Gastrocnemius medialis (tissue), 4 donors: ENCODE data around the gene ENAH. TPM values are rescaled to one million over a fixed set of nuclear protein-coding genes. Genes with fewer than 3 reads are reported as not detected.
"Not testable (repeated sequence)": the region's sequence is repeated elsewhere in the genome, so short reads cannot be mapped to it uniquely, and the experiment has no call there.

ENCODE experiments used
- ATAC-seq, 2 donors: fragments of 150-250 bp; one replicate each; pipeline ENCODE4 v1.9.1; 2016
- DNase-seq, 2 donors: peaks; one replicate each; pipeline ENCODE4 v3.0.0-alpha.2; 2019
- H3K27ac ChIP-seq, 4 donors: fragments of 200-600 bp; sonication (generic); 1 replicate in 1 of 4; 2 replicates in 3 of 4; pipeline ENCODE4 v1.5.1; 2016 to 2018; ENCODE audit warnings: mild to moderate bottlenecking in 2 of 4, moderate library complexity in 1 of 4
- H3K27me3 ChIP-seq, 3 donors: fragments of 200-600 bp; sonication (generic) in 2 of 3; 1 replicate in 1 of 3; 2 replicates in 2 of 3; pipeline versions ENCODE4 v1.5.1 to v1.6.0; 2016 to 2019; ENCODE audit warnings: mild to moderate bottlenecking in 1 of 3, moderate library complexity in 1 of 3
- H3K36me3 ChIP-seq, 2 donors: fragments of 200-600 bp; sonication (generic) in 1 of 2; one replicate each; pipeline ENCODE4 v1.5.1; 2017 to 2018
- H3K4me1 ChIP-seq, 2 donors: fragments of 200-600 bp; sonication (generic) in 1 of 2; one replicate each; pipeline ENCODE4 v1.5.1; 2016 to 2017; ENCODE audit warnings: mild to moderate bottlenecking in 2 of 2
- H3K4me3 ChIP-seq, 4 donors: fragments of 200-600 bp; sonication (generic) in 3 of 4; 1 replicate in 1 of 4; 2 replicates in 3 of 4; pipeline ENCODE4 v1.5.1; 2016 to 2019; ENCODE audit warnings: mild to moderate bottlenecking in 2 of 4
- H3K9me3 ChIP-seq, 3 donors: fragments of 200-600 bp; sonication (generic) in 2 of 3; 1 replicate in 1 of 3; 2 replicates in 2 of 3; pipeline ENCODE4 v1.5.1; 2016 to 2019
- CTCF ChIP-seq, 5 experiments: fragments of 450-650 bp in 3 of 5; fragments of 200-600 bp in 2 of 5; sonication (generic) in 2 of 5; IDR thresholded peaks in 4 of 5; conservative IDR thresholded peaks in 1 of 5; 1 replicate in 4 of 5; 2 replicates in 1 of 5; pipeline ENCODE4 v1.5.1; 2016 to 2019; ENCODE audit warnings: antibody characterized with exemption in 5 of 5, mild to moderate bottlenecking in 3 of 5, moderate library complexity in 3 of 5
- POLR2A ChIP-seq, 2 donors: fragments of 450-650 bp; IDR thresholded peaks; one replicate each; pipeline ENCODE4 v1.6.1; 2017; ENCODE audit warnings: antibody characterized with exemption in 2 of 2, mild to moderate bottlenecking in 2 of 2, moderate library complexity in 2 of 2
- in situ Hi-C, 4 donors: fragments of 200-750 bp; cut with MboI; loops; one replicate each; pipeline versions ENCODE4 v1.15.0 to v1.8.0; 2017; ENCODE audit warnings: low sequenced_read_pairs in 4 of 4
- intact Hi-C: fragments of 100-400 bp; cut with DNase I; formaldehyde crosslinking; loops from one replicate; pipeline ENCODE4 v1.15.1; 2023; ENCODE audit warnings: low total_unique reads
- total RNA-seq, 4 donors: library from RNA; depleted of rRNA; stranded (reverse); fragments of >200 nt; gene quantifications; one replicate each; pipeline versions ENCODE4 v1.1.0 to v1.2.3, GENCODE V29; 2016

The ENAH gene
- total RNA-seq, 4 donors from 2014 or later, result 56.1 to 112 (median 62.2) TPM

- TF ChIP-seq POLR2A (IDR thresholded peaks at IDR 0.05) (no peak), CTCF (IDR thresholded peaks at IDR 0.05 in 4 of 5, conservative IDR thresholded peaks at IDR 0.05 in 1 of 5) (no peak)
- in situ Hi-C loops, result no loop called here
- ATAC-seq, result no peak
Observed at GRCh38 chr1:225660544-225660946, 7.6 kb upstream of the ENAH start.

GRCh38 chr1:225658041-225658440 lies 5.1 kb upstream of the ENAH start:
- H3K9me3 ChIP-seq, result no peaks in the 10 kb centered on the region
- in situ Hi-C loops (loop anchor here in 1 of 4 donors (10.0 kb wide), 2 partner anchors 107 to 153 kb away; no protein-coding TSS in a partner anchor), intact Hi-C loops (loop anchor here (5.0 kb wide), 1 partner anchor 231 kb away; the partner anchor contains the start of gene LBR)
- H3K27me3 ChIP-seq, result no peaks in the 10 kb centered on the region
- DNase-seq (no peak), ATAC-seq (no peak)
- H3K4me1 ChIP-seq, result peaks cover 16 to 31% of the 10 kb centered on the region in 2 donors
- no peak overlapping the region for H3K4me3 ChIP-seq
- TF ChIP-seq CTCF (IDR thresholded peaks at IDR 0.05 in 4 of 5, conservative IDR thresholded peaks at IDR 0.05 in 1 of 5) (no peak), POLR2A (IDR thresholded peaks at IDR 0.05) (no peak)
- H3K27ac ChIP-seq, result peak overlapping the region; percentile 11 to 98 (median 98)
- no peaks in the 10 kb centered on the region for H3K36me3 ChIP-seq

More at GRCh38 chr1:225660544-225660946, 7.6 kb upstream of the ENAH start:
- Histone ChIP-seq H3K27me3 (no peaks in the 10 kb centered on the region), H3K4me1 (peaks cover 7 to 20% of the 10 kb centered on the region in 2 donors), H3K4me3 (no peak overlapping the region), H3K36me3 (no peaks in the 10 kb centered on the region), H3K9me3 (no peaks in the 10 kb centered on the region), H3K27ac (no peak overlapping the region)
- DNase-seq, result no peak
- intact Hi-C loops, result no loop called here

- TF ChIP-seq CTCF (IDR thresholded peaks at IDR 0.05 in 4 of 5, conservative IDR thresholded peaks at IDR 0.05 in 1 of 5), result no peak
- no peak for TF ChIP-seq POLR2A (IDR thresholded peaks at IDR 0.05)
- Histone ChIP-seq H3K4me3 (no peak overlapping the region), H3K9me3 (no peaks in the 10 kb centered on the region), H3K27ac (peak overlapping the region; percentile 97 to 98 (median 98)), H3K27me3 (no peaks in the 10 kb centered on the region), H3K4me1 (peaks cover 16 to 31% of the 10 kb centered on the region in 2 donors), H3K36me3 (no peaks in the 10 kb centered on the region)
- ATAC-seq (no peak), DNase-seq (no peak)
- in situ Hi-C loops, result loop anchor here in 1 of 4 donors (10.0 kb wide), 2 partner anchors 107 to 153 kb away; no protein-coding TSS in a partner anchor
- intact Hi-C loops, result loop anchor here (5.0 kb wide), 1 partner anchor 230 kb away; the partner anchor contains the start of gene LBR
Observed at GRCh38 chr1:225657462-225657989, 4.6 kb upstream of the ENAH start.

- not testable (repeated sequence) for H3K9me3 ChIP-seq, H3K36me3 ChIP-seq, H3K27me3 ChIP-seq, H3K4me3 ChIP-seq, ATAC-seq, DNase-seq
- Histone ChIP-seq H3K4me1 (peaks cover 16 to 30% of the 10 kb centered on the region in 2 donors), H3K27ac (peak overlapping the region; percentile 97 to 98 (median 98))
- in situ Hi-C loops (loop anchor here in 1 of 4 donors (10.0 kb wide), 2 partner anchors 109 to 151 kb away; no protein-coding TSS in a partner anchor), intact Hi-C loops (loop anchor here (5.0 kb wide), 1 partner anchor 229 kb away; the partner anchor contains the start of gene LBR)
Observed at GRCh38 chr1:225656259-225656655, 3.3 kb upstream of the ENAH start.

- in situ Hi-C loops, result loop anchor here in 1 of 4 donors (10.0 kb wide), 2 partner anchors 109 to 151 kb away; no protein-coding TSS in a partner anchor
- peak overlapping the region in 1 of 4 donors; percentile 86 for H3K4me3 ChIP-seq
- no peak for TF ChIP-seq CTCF (IDR thresholded peaks at IDR 0.05 in 4 of 5, conservative IDR thresholded peaks at IDR 0.05 in 1 of 5)
- no peak for TF ChIP-seq POLR2A (IDR thresholded peaks at IDR 0.05)
- intact Hi-C loops, result loop anchor here (2.0 to 5.0 kb wide), 2 partner anchors 45 to 228 kb away; partner anchors contain the start of gene LBR
- H3K9me3 ChIP-seq, result no peaks in the 10 kb centered on the region
- H3K27me3 ChIP-seq, result no peaks in the 10 kb centered on the region
- ATAC-seq (peak; percentile 65 to 75), DNase-seq (peak; percentile 38 to 51)
- peaks cover 16 to 33% of the 10 kb centered on the region in 2 donors for H3K4me1 ChIP-seq
- H3K36me3 ChIP-seq, result no peaks in the 10 kb centered on the region
- H3K27ac ChIP-seq, result peak overlapping the region; percentile 97 to 98 (median 98)
Observed at GRCh38 chr1:225655509-225656258, 2.8 kb upstream of the ENAH start.
